ENCODE data around the gene DOCK3. TPM values are rescaled to one million over a fixed set of nuclear protein-coding genes. Genes with fewer than 3 reads are reported as not detected.

Gene DOCK3
- total and polyA plus RNA-seq, 4 donors: 0.01 to 0.08 (median 0.06) TPM; not detected in 1

- TF ChIP-seq NR2F2 (IDR thresholded peaks at IDR 0.05): no peak
- no peak for TF ChIP-seq JUND (IDR thresholded peaks at IDR 0.05)
- no peak for TF ChIP-seq ATF3 (IDR thresholded peaks at IDR 0.05)
- TF ChIP-seq, protein P1, sequence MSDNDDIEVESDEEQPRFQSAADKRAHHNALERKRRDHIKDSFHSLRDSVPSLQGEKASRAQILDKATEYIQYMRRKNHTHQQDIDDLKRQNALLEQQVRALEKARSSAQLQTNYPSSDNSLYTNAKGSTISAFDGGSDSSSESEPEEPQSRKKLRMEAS (IDR thresholded peaks at IDR 0.05): no peak
- TF ChIP-seq CTCF (IDR thresholded peaks at IDR 0.05; ENCODE audit: low read depth, low read length, missing input control): no peak
- TF ChIP-seq GABPA (IDR thresholded peaks at IDR 0.05 in 1 of 2, conservative IDR thresholded peaks at IDR 0.05 in 1 of 2): no peak
- no peak for TF ChIP-seq FOXA1 (IDR thresholded peaks at IDR 0.05)
- TF ChIP-seq ZBTB33 (IDR thresholded peaks at IDR 0.05): no peak
- no peak for TF ChIP-seq FOXA2 (IDR thresholded peaks at IDR 0.05)
- no peak for TF ChIP-seq SP1 (IDR thresholded peaks at IDR 0.05)
- no peak for TF ChIP-seq RAD21 (IDR thresholded peaks at IDR 0.05)
- no peak for TF ChIP-seq HNF4A (conservative IDR thresholded peaks at IDR 0.05)
- no peak for TF ChIP-seq TAF1 (conservative IDR thresholded peaks at IDR 0.05)
- no peak for TF ChIP-seq HNF4G (IDR thresholded peaks at IDR 0.05)
- TF ChIP-seq YY1 (IDR thresholded peaks at IDR 0.05): no peak
- TF ChIP-seq, protein P2, sequence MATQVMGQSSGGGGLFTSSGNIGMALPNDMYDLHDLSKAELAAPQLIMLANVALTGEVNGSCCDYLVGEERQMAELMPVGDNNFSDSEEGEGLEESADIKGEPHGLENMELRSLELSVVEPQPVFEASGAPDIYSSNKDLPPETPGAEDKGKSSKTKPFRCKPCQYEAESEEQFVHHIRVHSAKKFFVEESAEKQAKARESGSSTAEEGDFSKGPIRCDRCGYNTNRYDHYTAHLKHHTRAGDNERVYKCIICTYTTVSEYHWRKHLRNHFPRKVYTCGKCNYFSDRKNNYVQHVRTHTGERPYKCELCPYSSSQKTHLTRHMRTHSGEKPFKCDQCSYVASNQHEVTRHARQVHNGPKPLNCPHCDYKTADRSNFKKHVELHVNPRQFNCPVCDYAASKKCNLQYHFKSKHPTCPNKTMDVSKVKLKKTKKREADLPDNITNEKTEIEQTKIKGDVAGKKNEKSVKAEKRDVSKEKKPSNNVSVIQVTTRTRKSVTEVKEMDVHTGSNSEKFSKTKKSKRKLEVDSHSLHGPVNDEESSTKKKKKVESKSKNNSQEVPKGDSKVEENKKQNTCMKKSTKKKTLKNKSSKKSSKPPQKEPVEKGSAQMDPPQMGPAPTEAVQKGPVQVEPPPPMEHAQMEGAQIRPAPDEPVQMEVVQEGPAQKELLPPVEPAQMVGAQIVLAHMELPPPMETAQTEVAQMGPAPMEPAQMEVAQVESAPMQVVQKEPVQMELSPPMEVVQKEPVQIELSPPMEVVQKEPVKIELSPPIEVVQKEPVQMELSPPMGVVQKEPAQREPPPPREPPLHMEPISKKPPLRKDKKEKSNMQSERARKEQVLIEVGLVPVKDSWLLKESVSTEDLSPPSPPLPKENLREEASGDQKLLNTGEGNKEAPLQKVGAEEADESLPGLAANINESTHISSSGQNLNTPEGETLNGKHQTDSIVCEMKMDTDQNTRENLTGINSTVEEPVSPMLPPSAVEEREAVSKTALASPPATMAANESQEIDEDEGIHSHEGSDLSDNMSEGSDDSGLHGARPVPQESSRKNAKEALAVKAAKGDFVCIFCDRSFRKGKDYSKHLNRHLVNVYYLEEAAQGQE (IDR thresholded peaks at IDR 0.05): no peak
- no peak for TF ChIP-seq RXRA (IDR thresholded peaks at IDR 0.05)
- TF ChIP-seq EGR1 (IDR thresholded peaks at IDR 0.05; ENCODE audit: low read depth in 2 of 2): no peak
- peaks cover 2 to 27% (median 5%) of the 10 kb centered on the region in 4 donors for H3K36me3 ChIP-seq (ENCODE audit: control insufficient read depth in 4 of 4, insufficient read depth in 3 of 4, low read depth in 1 of 4, low read length in 3 of 4)
- H3K9me3 ChIP-seq (ENCODE audit: control insufficient read depth in 4 of 4, low read length in 3 of 4): no peaks in the 10 kb centered on the region
- no peak overlapping the region for H3K4me3 ChIP-seq (ENCODE audit: low read depth in 1 of 3, low read length in 3 of 3)
- no peaks in the 10 kb centered on the region for H3K4me1 ChIP-seq (ENCODE audit: control insufficient read depth in 4 of 4, insufficient read depth in 4 of 4, low read length in 3 of 4)
- H3K27ac ChIP-seq (ENCODE audit: low read depth in 1 of 2, low read length in 2 of 2): no peak overlapping the region
- 86% methylated on average over 3 of the region's 3 CpGs for WGBS
- DNase-seq (ENCODE audit: low spot score): no peak
- H3K27me3 ChIP-seq (ENCODE audit: control insufficient read depth in 4 of 4, insufficient read depth in 4 of 4, low read length in 3 of 4): no peaks in the 10 kb centered on the region
- no peak overlapping the region for H3K9ac ChIP-seq (ENCODE audit: low read depth in 1 of 2, low read length in 2 of 2)
Measured at GRCh38 chr3:50637945-50638344, 36.8 kb upstream of the DOCK3 start.

All from liver (tissue), 9 donors.